ENCODE measurements around the gene DMXL1.
A peak's percentile ranks its signal among the peaks of the same experiment; 100 is the strongest.

Gene DMXL1

DNA sequence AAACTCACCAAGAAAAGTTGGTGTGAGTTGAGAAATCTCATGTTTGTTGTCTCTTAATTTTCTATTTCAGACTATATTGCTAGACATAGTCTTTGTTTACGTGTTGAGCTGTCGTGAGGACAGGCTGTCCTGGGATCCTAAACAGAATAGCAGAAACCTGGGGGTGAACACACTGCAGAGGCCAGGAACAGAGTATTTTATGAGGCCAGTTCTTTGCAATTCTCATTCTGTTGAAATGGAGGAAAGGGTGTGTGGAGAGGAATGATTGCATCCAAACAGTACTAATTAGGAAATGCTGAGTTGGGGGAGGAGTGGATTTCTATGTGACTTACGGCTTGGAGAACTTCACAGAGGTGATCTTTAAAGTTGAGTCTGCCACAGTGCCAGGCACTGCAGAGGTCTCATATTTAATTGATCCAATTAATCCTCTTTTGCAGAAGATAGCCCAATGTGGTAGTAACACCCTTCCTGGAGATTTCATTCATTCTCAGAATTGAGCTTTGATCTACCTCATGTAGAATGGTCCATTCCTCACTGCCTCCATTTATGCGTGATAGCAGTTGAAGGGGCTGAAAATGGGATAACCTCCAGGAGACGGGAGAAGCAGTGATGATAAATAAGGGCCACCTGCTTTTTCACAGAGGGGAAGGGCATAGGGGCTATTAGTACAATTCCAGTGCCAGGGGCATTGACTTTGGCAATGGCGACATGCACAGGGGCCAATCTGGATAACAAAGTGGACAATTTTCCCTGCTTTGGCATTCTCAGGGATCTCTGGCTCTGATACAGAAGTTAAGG, 200.3 kb downstream of the DMXL1 start:
- Histone ChIP-seq H3K27me3 (no peaks in the 10 kb centered on the region), H3K4me3 (peak overlapping the region in 4 of 10 experiments; percentile 79 to 94 (median 91); a peak in 6 of 20 replicates), H3K27ac (peak overlapping the region in 6 of 11 experiments; percentile 12 to 95 (median 54); a peak in 8 of 22 replicates), H3K36me3 (peaks cover 0 to 15% (median 0%) of the 10 kb centered on the region in 11 experiments; a peak in 7 of 22 replicates), H3K4me2 (peak overlapping the region; percentile 74 to 94 (median 86)), H3K4me1 (peaks cover 71 to 78% (median 75%) of the 10 kb centered on the region in 10 experiments), H4K20me1 (no peaks in the 10 kb centered on the region; a peak in 2 of 22 replicates), H3K9me3 (replicated peaks in 1 of 11) (peaks cover 0 to 15% (median 12%) of the 10 kb centered on the region in 11 experiments; a peak in 14 of 22 replicates), H3K9ac (peak overlapping the region in 1 of 11 experiments; percentile 30; a peak in 2 of 22 replicates)
- no peak for TF ChIP-seq Cebpa-rat (IDR thresholded peaks at IDR 0.05)

DNA sequence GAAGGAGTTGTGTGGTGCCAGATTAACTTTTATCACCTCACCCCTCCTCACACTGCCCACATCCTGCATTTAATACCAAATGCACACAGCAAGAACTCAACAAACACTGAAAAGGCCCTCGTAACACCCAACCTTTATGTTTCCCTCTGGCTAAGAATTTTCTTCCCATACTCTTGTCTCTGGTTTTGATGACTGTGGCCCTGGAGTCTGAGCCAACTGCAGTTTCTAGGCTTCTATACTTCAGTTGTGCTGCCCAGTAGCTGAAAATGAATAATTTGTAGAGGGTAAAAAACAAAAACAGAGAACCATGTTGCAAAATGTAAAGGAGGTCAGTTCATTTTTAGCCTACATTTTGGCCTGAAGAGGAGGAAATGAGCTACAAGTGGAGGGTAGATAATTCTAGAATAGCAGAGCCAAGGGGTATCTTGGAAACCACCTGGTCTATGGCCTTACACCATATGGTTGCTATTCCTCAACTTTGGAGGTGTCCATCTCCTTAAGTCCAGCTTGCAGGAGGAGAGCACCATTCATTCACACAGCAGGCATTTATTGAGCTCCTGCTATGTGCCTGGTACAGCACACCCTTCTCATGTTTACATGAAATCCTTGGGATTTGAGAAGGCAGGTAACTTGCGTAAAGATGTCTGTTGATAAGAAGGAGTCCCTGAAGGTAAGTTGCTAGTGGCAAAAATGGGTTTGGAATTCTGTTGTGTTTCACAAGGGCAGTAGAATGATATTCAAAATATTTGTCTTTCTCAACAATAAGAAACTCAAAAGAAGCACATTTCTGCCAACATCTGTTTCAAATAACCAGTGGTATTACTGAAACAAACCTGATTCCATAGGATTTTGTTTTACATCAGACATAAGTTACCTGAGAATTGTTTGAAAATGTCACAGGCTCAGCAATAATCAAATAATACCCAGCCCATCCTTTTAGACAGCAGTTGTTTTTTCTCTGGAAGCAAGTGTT, 201.2 kb downstream of the DMXL1 start:
- Histone ChIP-seq H3K9me3 (replicated peaks in 1 of 11) (peaks cover 0 to 10% (median 4%) of the 10 kb centered on the region in 11 experiments; a peak in 8 of 22 replicates), H3K27me3 (no peaks in the 10 kb centered on the region), H3K4me1 (peaks cover 77 to 86% (median 80%) of the 10 kb centered on the region in 10 experiments), H3K36me3 (peaks cover 0 to 22% (median 5%) of the 10 kb centered on the region in 11 experiments; a peak in 8 of 22 replicates), H4K20me1 (no peaks in the 10 kb centered on the region; a peak in 2 of 22 replicates), H3K27ac (peak overlapping the region in 8 of 11 experiments; percentile 58 to 93 (median 71); a peak in 12 of 22 replicates), H3K9ac (0 out of 22 replicates have a peak overlapping the region, but pooled peaks of 1 of the 11 experiments have one; percentile 64), H3K4me3 (peak overlapping the region in 3 of 10 experiments; percentile 7 to 94 (median 93); a peak in 2 of 20 replicates), H3K4me2 (peak overlapping the region; percentile 74 to 94 (median 86))
- TF ChIP-seq Cebpa-rat (IDR thresholded peaks at IDR 0.05) = no peak

DNA sequence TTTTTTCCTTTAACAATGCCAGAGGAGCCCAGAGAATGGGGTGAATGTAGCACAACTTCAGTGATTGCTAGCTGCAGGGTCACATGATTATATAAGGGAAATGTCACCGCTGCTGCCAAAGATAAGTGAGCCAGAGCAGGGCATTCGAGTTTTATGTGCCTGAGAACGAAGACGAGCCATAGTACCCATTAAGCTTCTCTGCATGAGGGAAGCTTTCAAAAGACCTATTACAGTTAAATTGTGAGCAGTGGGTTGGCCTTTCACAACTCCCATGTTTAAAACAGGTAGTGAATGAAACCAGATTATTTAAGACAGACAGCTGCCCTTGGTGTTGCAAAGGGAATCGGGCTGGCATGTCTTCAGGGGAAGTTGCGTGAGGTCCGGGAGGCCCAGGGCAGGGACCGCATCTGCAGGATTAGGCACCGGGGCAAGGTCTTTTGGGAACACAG, 202.5 kb downstream of the DMXL1 start:
- Histone ChIP-seq H3K4me2 (peak overlapping the region; percentile 68 to 94 (median 86)), H3K27me3 (no peaks in the 10 kb centered on the region), H3K36me3 (peaks cover 0 to 29% (median 7%) of the 10 kb centered on the region in 11 experiments; a peak in 10 of 22 replicates), H3K9ac (peak overlapping the region; percentile 3 to 64 (median 37); a peak in 21 of 22 replicates), H3K4me1 (peaks cover 73 to 89% (median 78%) of the 10 kb centered on the region in 10 experiments), H3K4me3 (peak overlapping the region in 6 of 10 experiments; percentile 3 to 30 (median 14); a peak in 7 of 20 replicates), H3K9me3 (replicated peaks in 1 of 11) (peaks cover 0 to 7% (median 0%) of the 10 kb centered on the region in 11 experiments; a peak in 4 of 22 replicates), H4K20me1 (peaks cover 0 to under 1% (median 0%) of the 10 kb centered on the region in 11 experiments; a peak in 2 of 22 replicates), H3K27ac (peak overlapping the region in 10 of 11 experiments; percentile 58 to 93 (median 78); a peak in 20 of 22 replicates)
- TF ChIP-seq Cebpa-rat (IDR thresholded peaks at IDR 0.05) = peak in 6 of 11 experiments; percentile 22 to 88 (median 48); a peak in 6 of 22 replicates

DNA sequence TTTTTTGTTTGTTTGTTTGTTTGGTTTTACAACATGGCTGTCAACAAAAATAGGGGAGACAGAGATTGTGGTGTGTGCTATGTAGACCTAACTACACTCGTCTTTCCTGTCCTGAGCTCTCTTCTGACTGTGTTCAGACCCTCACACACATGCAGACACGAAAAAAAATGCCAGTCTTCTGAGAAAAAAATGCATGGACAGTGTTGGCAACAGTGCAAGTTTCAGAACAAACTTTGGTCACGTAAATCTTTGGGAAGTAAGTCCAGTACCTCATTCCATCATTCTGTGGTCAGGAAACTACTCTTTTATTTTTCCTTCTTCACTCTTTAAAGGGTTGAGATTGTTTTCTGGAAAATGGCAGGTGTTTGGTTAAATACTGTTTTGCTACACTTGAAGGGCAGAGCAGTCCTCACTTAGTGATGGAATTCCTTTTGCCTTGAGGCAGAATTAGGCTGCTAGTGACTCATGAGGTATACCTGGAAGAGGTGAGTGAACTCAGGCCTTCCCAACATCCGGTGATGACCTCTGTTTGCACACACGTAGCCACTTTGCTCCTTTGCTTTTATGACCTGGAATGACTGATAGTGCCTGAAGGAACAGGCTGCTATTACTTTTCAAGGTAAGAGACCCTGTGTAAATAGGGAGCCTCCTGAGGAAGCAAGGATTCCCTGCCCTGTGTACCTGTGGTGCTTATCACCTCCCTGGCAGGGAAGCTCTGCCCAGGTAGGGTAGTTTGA, 203.3 kb downstream of the DMXL1 start:
- H3K4me3 ChIP-seq = peak overlapping the region in 5 of 10 experiments; percentile 3 to 48 (median 30); a peak in 5 of 20 replicates
- no peaks in the 10 kb centered on the region for H3K27me3 ChIP-seq
- peaks cover 0 to 12% (median 0%) of the 10 kb centered on the region in 11 experiments; a peak in 4 of 22 replicates for H3K9me3 ChIP-seq (replicated peaks in 1 of 11)
- peaks cover 73 to 92% (median 79%) of the 10 kb centered on the region in 10 experiments for H3K4me1 ChIP-seq
- TF ChIP-seq Cebpa-rat (IDR thresholded peaks at IDR 0.05) = no peak
- peaks cover 0 to 9% (median 0%) of the 10 kb centered on the region in 11 experiments; a peak in 4 of 22 replicates for H4K20me1 ChIP-seq
- peak overlapping the region in 10 of 11 experiments; percentile 37 to 72 (median 61); a peak in 18 of 22 replicates for H3K9ac ChIP-seq
- peak overlapping the region; percentile 68 to 94 (median 86) for H3K4me2 ChIP-seq
- H3K27ac ChIP-seq = peak overlapping the region; percentile 12 to 93 (median 75); a peak in 21 of 22 replicates
- peaks cover 0 to 37% (median 12%) of the 10 kb centered on the region in 11 experiments; a peak in 14 of 22 replicates for H3K36me3 ChIP-seq

DNA sequence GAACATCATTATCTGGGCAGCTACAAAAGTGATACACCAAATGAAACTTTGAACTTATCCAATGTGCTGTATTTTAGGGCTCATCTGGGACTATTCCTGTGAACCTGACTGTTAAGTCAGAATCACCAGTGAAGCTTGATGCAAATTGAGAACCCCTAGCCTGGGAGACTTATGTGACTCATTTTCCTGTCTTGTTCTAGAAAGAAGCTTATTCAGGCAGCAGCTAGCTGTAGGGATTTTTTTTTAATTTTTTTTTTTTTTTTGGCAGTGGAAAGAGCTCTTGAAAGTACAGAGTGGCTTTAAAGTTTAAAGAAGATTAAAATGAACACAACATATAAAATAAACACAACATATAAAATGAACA, 203.9 kb downstream of the DMXL1 start:
- Histone ChIP-seq H3K27ac (peak overlapping the region; percentile 58 to 93 (median 75); a peak in 21 of 22 replicates), H4K20me1 (peaks cover 0 to 12% (median 0%) of the 10 kb centered on the region in 11 experiments; a peak in 4 of 22 replicates), H3K4me1 (peaks cover 68 to 90% (median 74%) of the 10 kb centered on the region in 10 experiments), H3K4me2 (peak overlapping the region; percentile 68 to 94 (median 86)), H3K4me3 (peak overlapping the region in 2 of 10 experiments; percentile 33 to 48; a peak in 2 of 20 replicates), H3K9ac (peak overlapping the region in 10 of 11 experiments; percentile 7 to 72 (median 61); a peak in 12 of 22 replicates), H3K36me3 (peaks cover 0 to 43% (median 17%) of the 10 kb centered on the region in 11 experiments; a peak in 14 of 22 replicates), H3K27me3 (no peaks in the 10 kb centered on the region), H3K9me3 (replicated peaks in 1 of 11) (peaks cover 0 to 13% (median 0%) of the 10 kb centered on the region in 11 experiments; a peak in 4 of 22 replicates)
- no peak for TF ChIP-seq Cebpa-rat (IDR thresholded peaks at IDR 0.05)

DNA sequence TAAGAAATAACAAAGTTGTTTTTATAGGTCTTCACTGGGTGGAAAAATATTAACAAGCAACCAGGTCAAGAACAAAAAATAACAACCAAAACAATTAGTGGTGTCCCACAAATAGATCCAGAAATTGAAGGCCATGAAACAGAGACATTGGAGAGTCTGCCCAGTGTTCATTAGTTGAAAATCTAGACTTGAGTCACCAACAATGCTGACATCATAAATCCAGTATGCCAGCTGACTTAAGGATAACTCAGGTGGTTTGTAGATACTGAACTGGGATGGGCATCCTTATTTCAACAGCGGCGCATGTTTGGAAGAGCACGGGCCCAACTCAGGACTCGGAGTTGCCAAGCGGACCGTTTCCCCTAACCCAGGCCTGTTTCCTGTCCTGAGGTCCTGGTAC, 204.3 kb downstream of the DMXL1 start:
- peaks cover 0 to 16% (median 0%) of the 10 kb centered on the region in 11 experiments; a peak in 4 of 22 replicates for H4K20me1 ChIP-seq
- H3K4me1 ChIP-seq = peaks cover 64 to 86% (median 70%) of the 10 kb centered on the region in 10 experiments
- TF ChIP-seq Cebpa-rat (IDR thresholded peaks at IDR 0.05) = no peak
- peaks cover 0 to 13% (median 0%) of the 10 kb centered on the region in 11 experiments; a peak in 4 of 22 replicates for H3K9me3 ChIP-seq (replicated peaks in 1 of 11)
- peak overlapping the region in 9 of 11 experiments; percentile 9 to 72 (median 41); a peak in 13 of 22 replicates for H3K9ac ChIP-seq
- H3K4me3 ChIP-seq = no peak overlapping the region
- H3K27ac ChIP-seq = peak overlapping the region; percentile 58 to 93 (median 75); a peak in 21 of 22 replicates
- peak overlapping the region; percentile 68 to 94 (median 86) for H3K4me2 ChIP-seq
- no peaks in the 10 kb centered on the region for H3K27me3 ChIP-seq
- peaks cover 0 to 47% (median 21%) of the 10 kb centered on the region in 11 experiments; a peak in 14 of 22 replicates for H3K36me3 ChIP-seq
